Smooth muscle cell (in vitro differentiated cells): ENCODE measurements around the gene MGRN1. TPM values are rescaled to one million over a fixed set of nuclear protein-coding genes. Genes with fewer than 3 reads are reported as not detected.

ENCODE experiments used
- DNase-seq: peaks from one replicate; lab custom pipeline; 2025; ENCODE audit not compliant: unreplicated experiment; lab: John Stamatoyannopoulos, UW
- H2AFZ ChIP-seq: fragments of 200-600 bp; sonication (generic); 2 replicates; pipeline ENCODE4 v1.6.0; 2016; ENCODE audit warnings: antibody characterized with exemption, low read depth, mild to moderate bottlenecking
- H3F3A ChIP-seq: fragments of 200-600 bp; sonication (generic); 2 replicates; pipeline ENCODE4 v1.6.0; 2017; ENCODE audit warnings: antibody characterized with exemption, low read depth
- H3K27ac ChIP-seq: fragments of 200-600 bp; sonication (generic); 2 replicates; pipeline ENCODE4 v1.5.1; 2016; ENCODE audit warnings: low read depth, mild to moderate bottlenecking
- H3K27me3 ChIP-seq: fragments of 200-600 bp; sonication (generic); 2 replicates; pipeline ENCODE4 v1.6.1; 2016; ENCODE audit warnings: low read depth, mild to moderate bottlenecking
- H3K36me3 ChIP-seq: fragments of 200-600 bp; sonication (generic); 2 replicates; pipeline ENCODE4 v1.5.1; 2016; ENCODE audit warnings: low read depth
- H3K4me1 ChIP-seq: fragments of 200-600 bp; sonication (generic); 2 replicates; pipeline ENCODE4 v1.5.1; 2016; ENCODE audit warnings: low read depth
- H3K4me2 ChIP-seq: fragments of 200-600 bp; sonication (generic); 2 replicates; pipeline ENCODE4 v1.6.0; 2016; ENCODE audit warnings: mild to moderate bottlenecking
- H3K4me3 ChIP-seq: fragments of 200-600 bp; sonication (generic); 2 replicates; pipeline ENCODE4 v1.5.1; 2016; ENCODE audit warnings: mild to moderate bottlenecking
- H3K79me2 ChIP-seq: fragments of 200-600 bp; sonication (generic); 2 replicates; pipeline ENCODE4 v1.6.0; 2016; ENCODE audit warnings: low read depth, mild to moderate bottlenecking
- H3K9ac ChIP-seq: fragments of 200-600 bp; sonication (generic); 2 replicates; pipeline ENCODE4 v1.6.0; 2016; ENCODE audit warnings: low read depth
- H3K9me3 ChIP-seq: fragments of 200-600 bp; sonication (generic); replicated peaks from 2 replicates; pipeline ENCODE4 v1.5.1; 2016; ENCODE audit warnings: low read depth
- H4K20me1 ChIP-seq: fragments of 200-600 bp; sonication (generic); 2 replicates; pipeline ENCODE4 v1.6.0; 2016; ENCODE audit warnings: low read depth
- WGBS: methylation state at CpG from one replicate; pipeline ENCODE4 v1.1.7; 2016; ENCODE audit warnings: low lambda C conversion rate; 5-methylcytosine and 5-hydroxymethylcytosine counted together
- polyA plus RNA-seq: library from polyadenylated mRNA; unstranded; fragments of >200 nt; fragmentation: Nextera tagmentation; extraction: Ambion mirVana; gene quantifications from 2 replicates; pipeline ENCODE4 v1.2.1, GENCODE V29; 2016
- total RNA-seq: library from RNA; depleted of rRNA; stranded (reverse); fragments of >200 nt; gene quantifications from 2 replicates; pipeline ENCODE4 v1.2.3, GENCODE V29; 2014
- TF ChIP-seq, protein P1 (sequence below): fragments of 200-600 bp; sonication (generic); IDR thresholded peaks from 2 replicates; pipeline ENCODE4 v1.5.1; 2017; ENCODE audit warnings: borderline replicate concordance, mild to moderate bottlenecking, antibody characterized with exemption; ENCODE audit not compliant: insufficient read depth, poor library complexity, severe bottlenecking

MGRN1 gene
- total and polyA plus RNA-seq, 2 experiments from 2014 or later = 22.0 to 23.2 TPM

DNA sequence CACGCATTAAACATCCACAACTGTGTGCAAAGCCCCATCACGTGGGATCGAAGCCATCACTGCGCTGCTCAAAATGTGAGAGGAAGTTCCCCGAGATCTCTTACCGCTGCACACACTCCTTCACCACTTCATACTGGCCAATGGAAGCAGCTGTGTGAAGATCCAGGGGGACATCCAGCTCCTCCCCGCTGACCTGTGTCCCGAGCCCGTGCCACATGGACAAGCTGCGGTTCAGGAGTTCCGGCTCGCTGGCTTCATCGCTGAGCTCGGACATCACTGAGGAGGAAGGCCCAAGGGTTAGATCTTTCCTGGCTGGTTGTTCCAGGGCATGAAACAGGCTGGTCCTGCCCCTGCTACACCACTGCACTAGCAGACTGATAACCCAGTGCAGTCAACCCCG is 105.2 kb downstream of the MGRN1 start:
- Histone ChIP-seq H3K9ac (no peak overlapping the region), H3K79me2 (peaks cover 8% of the 10 kb centered on the region), H3K27me3 (no peaks in the 10 kb centered on the region), H2AFZ (no peak overlapping the region), H3K4me1 (peaks cover 6% of the 10 kb centered on the region), H3K27ac (no peak overlapping the region), H3K36me3 (no peaks in the 10 kb centered on the region), H3K4me3 (no peak overlapping the region), H3K4me2 (no peak overlapping the region), H3K9me3 (no peaks in the 10 kb centered on the region), H4K20me1 (no peaks in the 10 kb centered on the region), H3F3A (peaks cover under 1% of the 10 kb centered on the region)
- TF ChIP-seq, protein P1, sequence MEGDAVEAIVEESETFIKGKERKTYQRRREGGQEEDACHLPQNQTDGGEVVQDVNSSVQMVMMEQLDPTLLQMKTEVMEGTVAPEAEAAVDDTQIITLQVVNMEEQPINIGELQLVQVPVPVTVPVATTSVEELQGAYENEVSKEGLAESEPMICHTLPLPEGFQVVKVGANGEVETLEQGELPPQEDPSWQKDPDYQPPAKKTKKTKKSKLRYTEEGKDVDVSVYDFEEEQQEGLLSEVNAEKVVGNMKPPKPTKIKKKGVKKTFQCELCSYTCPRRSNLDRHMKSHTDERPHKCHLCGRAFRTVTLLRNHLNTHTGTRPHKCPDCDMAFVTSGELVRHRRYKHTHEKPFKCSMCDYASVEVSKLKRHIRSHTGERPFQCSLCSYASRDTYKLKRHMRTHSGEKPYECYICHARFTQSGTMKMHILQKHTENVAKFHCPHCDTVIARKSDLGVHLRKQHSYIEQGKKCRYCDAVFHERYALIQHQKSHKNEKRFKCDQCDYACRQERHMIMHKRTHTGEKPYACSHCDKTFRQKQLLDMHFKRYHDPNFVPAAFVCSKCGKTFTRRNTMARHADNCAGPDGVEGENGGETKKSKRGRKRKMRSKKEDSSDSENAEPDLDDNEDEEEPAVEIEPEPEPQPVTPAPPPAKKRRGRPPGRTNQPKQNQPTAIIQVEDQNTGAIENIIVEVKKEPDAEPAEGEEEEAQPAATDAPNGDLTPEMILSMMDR = no peak
- no peak for DNase-seq
- 96% methylated on average over 15 of the region's 15 CpGs for WGBS

DNA sequence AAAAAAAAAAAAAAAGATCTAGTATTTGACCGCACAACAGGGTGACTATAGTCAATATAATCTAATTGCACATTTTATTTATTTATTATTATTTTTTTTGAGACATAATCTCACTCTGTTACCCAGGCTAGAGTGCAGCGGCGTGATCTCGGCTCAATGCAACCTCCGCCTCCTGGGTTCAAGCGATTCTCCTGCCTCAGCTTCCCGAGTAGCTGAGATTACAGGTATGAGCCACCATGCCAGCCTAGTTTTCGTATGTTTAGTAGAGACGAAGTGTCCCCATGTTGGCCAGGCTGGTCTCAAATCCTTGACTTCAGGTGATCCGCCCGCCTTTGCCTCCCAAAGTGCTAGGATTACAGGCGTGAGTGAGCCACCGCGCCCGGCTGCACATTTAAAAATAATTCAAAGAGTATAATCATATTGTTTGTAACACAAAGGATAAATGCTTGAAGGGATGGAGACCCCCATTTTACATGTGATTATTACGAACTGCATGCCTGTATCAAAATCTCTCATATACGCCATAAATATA is 108.7 kb downstream of the MGRN1 start:
- no peak for DNase-seq
- Histone ChIP-seq H3K27me3 (no peaks in the 10 kb centered on the region), H3K4me3 (peak overlapping the region; percentile 79), H3K4me2 (peak overlapping the region; percentile 87), H3K27ac (no peak overlapping the region), H2AFZ (peak overlapping the region; percentile 83), H4K20me1 (no peaks in the 10 kb centered on the region), H3K4me1 (peaks cover 6% of the 10 kb centered on the region), H3K79me2 (peaks cover 8% of the 10 kb centered on the region), H3K9ac (peak overlapping the region; percentile 80), H3F3A (peaks cover 3% of the 10 kb centered on the region), H3K36me3 (no peaks in the 10 kb centered on the region), H3K9me3 (no peaks in the 10 kb centered on the region)
- 25% methylated on average over 17 of the region's 17 CpGs for WGBS
- TF ChIP-seq, protein P1 = no peak

DNA sequence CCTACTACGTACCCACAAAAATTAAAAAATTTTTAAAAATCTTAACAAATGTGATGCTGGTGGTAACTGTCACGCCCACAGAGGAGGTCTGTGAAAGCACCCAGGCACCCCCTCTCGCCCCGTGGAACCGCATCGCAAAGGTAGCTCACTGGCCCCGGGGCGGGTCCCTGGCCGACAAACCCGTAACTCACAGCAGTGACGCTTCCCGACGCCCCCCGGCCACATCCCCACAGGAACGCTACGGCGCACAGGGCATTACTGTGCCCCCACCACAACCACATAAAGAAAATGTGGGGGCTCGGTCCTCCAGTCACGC is 109.1 kb downstream of the MGRN1 start:
- Histone ChIP-seq H3K4me1 (peaks cover 6% of the 10 kb centered on the region), H3F3A (peaks cover 3% of the 10 kb centered on the region), H3K9me3 (no peaks in the 10 kb centered on the region), H4K20me1 (no peaks in the 10 kb centered on the region), H3K4me3 (peak overlapping the region; percentile 79), H3K9ac (peak overlapping the region; percentile 80), H3K36me3 (no peaks in the 10 kb centered on the region), H3K27me3 (no peaks in the 10 kb centered on the region), H3K79me2 (peaks cover 8% of the 10 kb centered on the region), H2AFZ (peak overlapping the region; percentile 83), H3K27ac (no peak overlapping the region), H3K4me2 (peak overlapping the region; percentile 87)
- TF ChIP-seq, protein P1 = no peak
- DNase-seq = no peak
- 1% methylated on average over 19 of the region's 19 CpGs for WGBS

DNA sequence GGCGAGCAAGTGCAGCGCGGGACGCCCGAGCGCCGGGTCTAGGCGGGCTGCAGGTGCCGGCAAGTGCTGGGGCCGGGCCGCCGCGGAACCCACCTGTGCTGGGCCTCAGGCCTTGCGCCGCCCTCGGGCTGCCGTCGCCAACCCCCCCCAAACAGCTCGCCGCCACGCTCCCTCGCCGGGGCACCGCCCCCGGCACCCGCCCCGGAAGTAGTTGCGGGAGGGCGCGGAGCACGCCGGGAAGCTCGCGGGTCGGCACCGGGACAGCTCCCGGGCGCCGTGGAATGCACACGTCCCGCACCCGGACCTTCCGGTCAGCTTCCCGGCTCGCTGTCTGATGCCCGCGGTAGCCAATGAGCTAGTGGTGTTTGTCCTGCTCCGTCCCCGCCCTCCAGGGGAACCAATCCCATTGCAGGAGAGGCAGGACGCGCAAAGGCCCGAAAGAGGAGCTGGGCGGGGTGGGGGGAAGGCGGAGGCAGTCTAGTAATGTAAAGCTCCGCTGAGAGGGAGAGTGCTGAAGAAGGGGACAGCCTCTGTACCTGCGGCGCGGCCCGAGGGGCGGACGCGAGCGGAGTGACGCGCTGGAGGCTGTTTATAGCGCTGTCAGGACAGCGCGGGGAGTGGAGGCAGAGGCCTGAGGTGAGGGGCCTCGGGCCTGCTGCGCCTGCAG is 109.6 kb downstream of the MGRN1 start, which contains the start of the genes ANKS3 and DNAAF8:
Gene ANKS3, minus strand, starts transcription at position 209 of the 667 bp plus-strand sequence. CDS start 4,122 bp downstream, outside the sequence.
Gene DNAAF8, plus strand, starts transcription at position 475 of the 667 bp plus-strand sequence. CDS start 1,978 bp downstream, outside the sequence.
- Histone ChIP-seq H4K20me1 (no peaks in the 10 kb centered on the region), H3K9ac (peak within 1 kb of the TSS; percentile 80), H3K79me2 (peaks cover 8% of the 10 kb centered on the region), H3K4me1 (peaks cover 6% of the 10 kb centered on the region), H3K27me3 (no peaks in the 10 kb centered on the region), H3K4me3 (peak within 1 kb of the TSS; percentile 79), H3F3A (peaks cover 3% of the 10 kb centered on the region), H3K36me3 (no peaks in the 10 kb centered on the region), H3K4me2 (peak within 1 kb of the TSS; percentile 87), H3K27ac (peak within 1 kb of the TSS; percentile 83), H2AFZ (peak within 1 kb of the TSS; percentile 83), H3K9me3 (no peaks in the 10 kb centered on the region)
- peak; percentile 77 for DNase-seq
- TF ChIP-seq, protein P1 = no peak
- 2% methylated on average over 49 of the region's 70 CpGs for WGBS
